ENCODE results near the gene RNF32.
"Not testable (repeated sequence)": the region's sequence is repeated elsewhere in the genome, so short reads cannot be mapped to it uniquely, and the experiment has no call there.

RNF32 gene

DNA sequence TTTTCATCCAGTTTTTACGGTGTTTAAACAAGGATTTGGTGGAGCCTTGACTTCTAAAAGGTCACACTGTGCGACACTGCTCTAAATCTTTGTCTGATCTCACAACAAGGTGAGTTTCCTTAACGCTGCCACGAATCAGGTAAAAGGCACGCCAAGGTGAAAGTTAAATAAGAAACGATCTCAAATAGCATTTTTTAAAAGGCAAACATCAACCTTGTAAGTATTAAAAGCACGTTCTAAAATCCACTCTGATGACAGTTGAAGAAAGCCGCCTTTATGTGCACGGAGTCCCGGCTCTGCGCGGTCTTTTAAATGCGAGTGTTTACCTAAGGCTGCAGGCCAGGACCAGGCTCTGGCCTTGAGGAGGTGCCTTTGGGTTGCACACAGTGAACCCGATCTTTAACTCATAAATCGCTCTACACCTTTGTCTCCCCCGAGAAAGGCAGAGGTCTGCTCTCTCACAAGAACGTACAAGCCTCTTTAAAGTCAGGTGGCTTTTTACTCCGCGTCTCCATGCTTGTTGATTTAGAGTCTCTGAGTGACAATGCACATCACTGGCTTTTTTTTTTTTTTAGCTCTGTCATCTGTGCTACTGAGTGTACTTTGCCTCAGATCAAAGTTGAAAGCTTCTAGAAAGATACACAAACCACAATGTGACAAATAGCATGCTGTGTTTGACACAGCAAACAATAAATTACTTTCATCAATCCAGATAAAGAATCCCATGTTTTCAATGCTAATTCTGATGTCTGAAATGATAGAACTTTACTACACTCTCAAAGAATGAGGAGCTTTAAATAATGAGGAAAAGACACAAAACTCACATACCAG is 25.9 kb upstream of the RNF32 start:
- no peak for DNase-seq

DNA sequence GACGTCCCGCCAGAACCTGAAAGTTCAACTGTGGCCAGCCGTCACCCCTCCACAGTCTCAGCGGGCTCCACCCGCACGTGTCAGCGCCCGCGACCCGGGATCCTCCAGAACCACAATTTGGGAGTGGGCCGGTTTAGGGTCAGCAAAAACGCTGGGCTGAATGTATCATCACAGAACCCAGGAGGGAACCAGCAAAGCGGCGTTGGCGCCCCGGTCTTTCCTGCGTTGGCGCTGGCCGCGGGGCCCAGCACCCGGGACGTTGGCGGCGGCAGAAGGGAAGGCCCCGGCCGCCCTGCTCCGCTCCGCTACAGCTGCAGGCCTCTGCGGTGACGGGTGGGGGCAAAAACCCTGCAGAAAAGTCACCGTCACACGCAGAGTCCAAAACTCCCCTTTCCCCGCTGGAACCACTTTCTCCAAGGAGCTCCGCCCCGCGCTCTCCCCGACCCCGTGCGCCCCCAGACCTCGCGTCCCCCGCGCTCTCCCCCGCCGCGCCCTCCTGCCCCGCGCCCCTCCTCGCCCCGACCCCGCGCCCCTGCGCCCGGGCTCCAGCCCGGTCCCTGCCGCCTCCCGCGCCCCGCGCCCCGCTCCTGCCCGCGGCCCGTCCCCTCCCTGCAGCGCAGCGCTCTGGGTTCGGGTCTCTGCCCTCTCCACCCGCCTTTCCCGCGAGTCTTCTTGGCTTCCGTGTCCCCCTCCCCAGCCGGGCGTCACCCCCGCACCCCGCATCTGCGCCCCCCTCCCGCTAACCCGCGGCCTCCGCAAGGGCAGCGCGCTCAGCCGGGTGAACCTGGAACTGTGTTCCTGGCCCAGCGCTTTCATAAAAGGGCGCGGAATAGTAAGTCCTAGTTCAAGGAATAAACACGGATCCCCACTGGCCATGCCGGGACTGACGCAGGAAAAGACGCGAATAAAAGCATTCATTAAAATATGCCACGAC is 24.0 kb upstream of the RNF32 start:
- no peak for DNase-seq

DNA sequence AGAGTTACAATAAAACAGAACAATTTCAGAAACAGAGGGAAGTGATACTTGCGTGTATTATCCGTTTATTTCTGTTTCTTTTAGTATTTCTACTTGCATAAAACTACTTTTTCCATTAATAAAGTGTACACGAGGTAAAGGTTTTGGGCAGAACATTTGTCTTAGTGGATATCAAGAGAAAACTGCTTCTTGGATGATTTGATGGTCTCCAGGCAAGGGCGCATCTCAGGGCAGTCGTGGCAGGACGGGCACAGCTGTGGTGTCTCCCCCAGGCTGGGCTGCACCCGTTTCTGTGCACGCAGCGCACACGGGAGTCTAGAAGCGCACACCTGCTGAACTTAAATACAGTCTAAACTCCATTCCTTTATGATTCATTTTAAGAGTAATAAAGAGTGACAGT is 23.4 kb upstream of the RNF32 start:
- DNase-seq, result no peak

DNA sequence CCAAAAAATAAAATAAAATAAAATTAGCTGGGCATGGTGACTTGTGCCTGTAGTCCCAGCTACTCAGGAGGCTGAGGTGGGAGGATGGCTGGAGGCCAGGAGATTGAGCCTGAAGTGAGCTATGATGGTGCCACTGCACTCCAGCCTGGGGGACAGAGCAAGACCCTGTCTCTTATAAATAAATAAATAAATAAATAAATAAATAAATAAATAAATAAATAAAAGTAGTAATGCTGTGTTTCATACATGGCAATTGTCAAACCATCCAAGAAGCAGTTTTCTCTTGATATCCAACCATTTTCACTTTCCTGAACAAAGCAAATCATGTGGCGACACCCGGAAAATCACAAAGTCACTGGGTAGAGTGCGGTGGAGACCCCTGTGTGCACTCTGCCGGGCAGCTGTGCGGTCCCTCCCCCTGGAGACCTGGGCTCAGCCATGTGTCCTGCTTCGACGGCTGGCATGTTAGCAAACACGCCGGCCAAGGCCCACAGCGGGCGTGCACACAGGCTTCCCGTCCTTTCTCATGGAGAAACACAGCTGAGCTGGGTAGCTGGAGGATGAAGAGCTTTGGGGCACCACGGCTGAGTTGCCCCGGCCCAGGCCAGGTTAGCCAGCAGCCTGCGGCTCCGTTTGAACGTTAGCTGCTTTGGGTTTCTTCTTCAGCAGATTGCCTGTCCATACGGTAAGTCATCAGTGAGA is 22.3 kb upstream of the RNF32 start:
- DNase-seq, result no peak

DNA sequence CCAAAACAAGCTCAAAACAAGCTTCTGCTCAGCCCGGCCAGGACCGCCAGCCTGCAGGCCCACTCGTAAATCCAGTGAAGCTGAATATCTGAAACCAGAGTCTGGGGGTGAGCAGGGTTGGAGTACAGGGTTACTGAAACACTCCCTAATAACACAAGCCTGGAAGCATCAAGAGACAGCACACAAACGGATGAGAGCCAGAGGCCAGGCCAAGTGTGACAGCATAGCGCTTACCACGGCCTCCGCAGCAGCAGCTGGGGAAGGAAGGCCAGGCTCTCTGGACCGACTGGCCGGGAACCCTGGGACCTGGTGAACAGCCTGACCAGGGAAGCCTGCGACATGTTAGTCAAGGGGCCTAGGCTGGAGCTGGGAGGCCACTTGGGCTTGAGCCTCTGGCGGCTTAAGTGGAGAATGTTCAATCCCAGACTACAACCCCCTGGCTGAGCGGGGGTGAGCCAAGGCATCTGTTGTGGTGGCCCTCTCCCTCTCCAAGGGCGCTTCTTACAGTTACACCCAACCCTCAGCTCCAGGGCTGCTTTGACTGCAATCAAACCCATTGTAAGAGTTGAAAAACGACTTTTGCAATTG is 21.7 kb upstream of the RNF32 start:
- no peak for DNase-seq

DNA sequence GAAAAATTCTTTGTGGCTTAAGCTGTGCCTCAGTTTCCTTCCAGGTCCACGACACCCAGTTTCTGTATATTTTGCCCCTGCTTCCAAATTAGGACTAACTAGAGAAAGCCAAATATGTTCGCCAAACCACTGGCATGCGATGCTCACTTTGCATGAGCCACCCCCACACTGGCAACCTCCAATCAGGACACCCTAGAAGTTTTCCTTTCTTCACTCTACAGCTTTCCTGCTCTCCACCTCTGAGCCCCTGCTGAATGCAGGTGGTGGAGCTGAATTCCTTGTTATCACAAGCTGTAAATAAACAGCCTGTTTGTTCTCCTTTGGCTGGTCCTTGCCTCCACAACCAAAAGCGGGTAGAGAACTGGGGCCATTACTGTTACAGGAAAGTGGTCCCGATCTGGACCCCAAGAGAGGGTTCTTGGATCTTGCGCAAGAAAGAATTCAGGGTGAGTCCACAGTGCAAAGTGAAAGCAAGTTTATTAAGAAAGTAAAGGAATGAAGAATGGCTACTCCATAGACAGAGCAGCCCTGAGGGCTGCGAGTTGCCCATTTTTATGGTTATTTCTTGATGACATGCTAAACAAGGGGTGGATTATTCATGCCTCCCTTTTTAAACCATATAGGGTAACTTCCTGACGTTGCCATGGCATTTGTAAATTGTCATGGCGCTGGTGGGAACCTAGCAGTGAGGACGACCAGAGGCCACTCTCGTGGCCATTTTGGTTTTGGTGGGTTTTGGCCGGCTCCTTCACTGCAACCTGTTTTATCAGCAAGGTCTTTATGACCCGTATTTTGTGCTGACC is 20.9 kb upstream of the RNF32 start:
- DNase-seq, result not testable (repeated sequence)

DNA sequence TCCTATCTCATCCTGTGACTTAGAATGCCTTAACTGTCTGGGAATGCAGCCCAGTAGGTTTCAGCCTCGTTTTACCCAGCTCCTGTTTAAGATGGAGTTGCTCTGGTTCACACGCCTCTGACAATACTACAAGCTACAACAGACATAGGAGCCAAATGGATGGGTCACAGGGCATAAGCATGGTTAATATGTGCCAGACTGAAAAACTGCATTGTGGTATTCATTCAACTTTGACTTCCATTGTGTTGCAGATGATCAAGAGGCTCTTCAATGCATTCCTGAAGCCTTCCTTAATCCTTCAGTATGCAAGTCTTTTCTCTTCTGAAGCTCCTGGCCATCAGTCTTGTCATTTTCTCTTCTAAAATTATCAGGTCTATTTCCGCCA is 20.3 kb upstream of the RNF32 start:
- no peak for DNase-seq

DNA sequence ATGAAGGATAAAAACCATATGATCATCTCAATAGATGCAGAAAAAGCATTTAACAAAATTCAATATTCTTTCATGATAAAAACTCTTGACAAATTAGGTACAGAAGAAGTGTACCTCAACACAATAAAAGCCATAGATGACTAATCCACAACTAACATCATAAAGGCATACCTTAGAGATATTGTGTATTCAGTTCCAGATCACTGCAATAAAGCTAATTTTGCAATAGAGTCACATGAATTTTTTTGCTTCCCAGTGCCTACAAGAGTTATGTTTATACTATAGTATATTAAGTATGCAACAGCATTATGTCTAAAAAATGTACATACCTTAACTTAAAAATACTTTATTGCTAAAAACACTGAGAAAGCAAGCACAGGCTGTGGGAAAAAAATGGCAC is 18.9 kb upstream of the RNF32 start:
- no peak for DNase-seq

DNA sequence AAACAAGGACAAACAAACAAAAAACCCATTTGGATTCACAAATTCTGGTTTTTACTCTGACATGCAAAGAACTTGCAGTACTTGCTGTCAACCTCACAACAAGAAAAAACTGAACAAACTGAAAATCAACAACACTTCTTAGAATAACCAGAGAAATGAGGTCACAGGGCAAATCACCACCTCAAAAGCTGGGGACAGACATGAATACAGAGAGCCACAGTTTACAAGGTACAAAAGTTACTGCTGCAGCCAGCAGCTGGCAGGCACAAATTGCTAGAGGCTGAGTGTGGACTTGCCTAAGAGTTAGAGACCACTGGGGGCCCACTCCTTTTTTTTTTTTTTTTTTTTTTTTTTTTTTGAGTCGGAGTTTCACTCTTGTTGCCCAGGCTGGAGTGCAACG is 15.0 kb upstream of the RNF32 start:
- DNase-seq, result no peak

DNA sequence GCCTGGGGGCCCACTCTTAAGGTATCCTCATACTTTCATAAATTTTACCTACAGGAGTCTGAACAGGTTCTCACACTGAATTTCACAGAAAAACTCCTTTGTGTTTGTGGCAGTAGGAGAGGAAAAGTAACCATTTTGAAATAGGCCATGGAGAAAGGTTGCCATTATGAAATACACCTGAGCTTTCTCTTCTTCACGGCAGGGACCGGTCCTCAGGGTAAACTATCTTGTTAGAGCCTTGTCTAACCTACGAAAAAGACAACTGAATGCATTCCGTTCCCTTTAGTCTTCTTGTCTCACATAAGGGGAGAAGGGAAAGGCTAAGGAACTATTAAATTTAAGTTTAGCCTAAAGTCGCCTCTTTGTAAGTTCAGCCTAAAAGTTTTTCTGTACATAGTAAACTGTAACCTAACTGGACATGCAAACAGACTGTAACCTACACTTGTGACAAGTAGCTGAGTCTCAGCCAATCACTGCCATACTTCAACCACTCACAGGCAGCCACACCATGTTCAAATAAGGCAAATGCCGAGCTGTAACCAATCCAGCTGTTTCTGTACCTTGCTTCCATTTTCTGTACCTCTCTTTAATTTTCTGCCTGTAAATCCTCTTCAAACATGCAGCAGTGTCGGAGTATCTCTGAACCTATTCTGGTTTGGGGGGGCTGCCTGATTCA is 14.2 kb upstream of the RNF32 start:
- no peak for DNase-seq

DNA sequence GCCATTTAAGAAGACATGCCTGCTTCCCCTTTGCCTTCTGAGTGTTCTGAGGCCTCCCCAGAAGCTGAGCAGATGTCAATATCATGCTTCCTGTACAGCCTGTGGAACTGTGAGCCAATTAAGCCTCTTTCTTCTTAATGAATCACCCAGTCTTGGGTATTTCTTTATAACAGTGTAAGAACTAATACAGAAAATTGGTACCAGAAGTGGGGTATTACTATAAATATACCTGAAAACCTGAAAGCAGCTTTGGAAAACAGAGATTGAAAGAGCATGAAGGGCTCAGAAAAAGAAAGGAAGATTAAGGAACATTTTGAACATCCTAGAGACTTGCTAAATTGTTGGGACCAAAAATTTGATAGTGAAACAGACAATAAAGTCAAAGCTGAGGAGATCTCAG is 12.0 kb upstream of the RNF32 start:
- DNase-seq, result no peak

DNA sequence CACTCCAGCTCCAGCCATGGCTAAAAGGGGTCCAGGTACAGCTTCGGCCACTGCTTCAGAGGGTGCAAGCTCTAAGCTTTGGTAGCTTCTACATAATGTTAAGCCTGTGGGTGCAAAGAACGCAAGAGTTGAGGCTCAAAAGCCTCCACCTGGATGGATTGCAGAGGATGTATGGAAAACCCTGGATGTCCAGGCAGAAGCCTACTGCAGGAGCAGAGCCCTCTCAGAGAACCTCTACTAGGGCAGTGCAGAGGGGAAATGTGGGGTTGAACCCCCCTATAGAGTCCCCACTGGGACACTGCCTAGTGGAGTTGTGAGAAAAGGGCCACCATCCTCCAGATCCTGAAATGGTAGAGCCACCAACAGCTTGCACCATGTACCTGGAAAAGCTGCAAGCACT is 10.7 kb upstream of the RNF32 start:
- no peak for DNase-seq

DNA sequence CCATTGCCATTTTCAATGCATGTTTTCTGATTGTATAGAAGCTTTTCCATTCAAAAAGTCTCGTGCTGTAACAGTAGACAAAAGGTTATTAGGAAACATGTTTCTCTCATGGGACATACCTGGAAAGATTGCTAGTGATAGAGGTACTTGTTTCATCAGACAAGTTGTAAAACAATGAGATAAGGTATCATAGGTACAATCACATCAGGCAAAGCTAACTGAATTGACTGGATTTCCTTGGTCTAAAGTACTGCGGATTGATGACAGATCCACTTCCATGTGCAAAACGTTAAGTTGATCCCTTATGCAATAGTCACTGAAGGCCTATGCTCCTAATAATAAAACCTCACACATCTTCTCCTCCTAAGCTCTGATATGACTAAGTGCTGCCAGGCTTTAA is 6.5 kb upstream of the RNF32 start:
- no peak for DNase-seq

DNA sequence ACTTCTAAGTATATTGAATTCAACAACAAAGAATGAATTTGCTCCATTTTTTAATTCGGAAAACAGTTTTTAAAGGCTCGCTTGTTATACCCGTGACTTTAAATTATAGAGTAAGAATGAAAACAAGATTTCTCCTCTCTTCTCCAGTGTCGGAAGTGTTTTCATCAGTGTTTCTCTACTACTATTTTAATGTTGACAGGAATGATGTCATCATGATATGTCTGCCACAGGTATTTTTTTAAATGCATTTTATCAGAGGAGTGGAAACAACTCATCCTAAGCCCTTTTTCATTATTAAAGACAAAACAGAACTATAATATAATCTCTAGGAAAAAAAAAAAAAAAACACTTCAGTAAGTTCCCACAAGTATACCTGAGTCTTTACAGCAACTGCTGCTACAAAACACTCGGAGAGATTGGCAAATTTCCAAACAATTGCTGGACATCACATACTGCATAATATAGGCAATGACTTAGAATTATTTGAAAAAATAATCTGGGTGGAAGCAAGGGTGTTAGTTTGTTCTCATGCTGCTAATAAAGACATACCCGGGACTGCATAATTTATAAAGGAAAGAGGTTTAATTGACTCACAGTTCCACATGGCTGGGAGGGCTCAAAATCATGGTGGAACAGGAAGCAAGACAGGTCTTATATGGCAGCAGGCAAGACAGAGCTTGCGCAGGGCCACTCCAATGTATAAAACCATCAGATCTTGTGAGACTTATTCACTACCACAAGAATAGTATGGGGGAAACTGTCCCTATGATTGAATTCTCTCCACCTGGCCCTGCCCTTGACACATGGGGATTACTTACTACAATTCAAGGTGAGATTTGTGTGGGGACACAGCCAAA is 4.8 kb upstream of the RNF32 start:
- no peak for DNase-seq

DNA sequence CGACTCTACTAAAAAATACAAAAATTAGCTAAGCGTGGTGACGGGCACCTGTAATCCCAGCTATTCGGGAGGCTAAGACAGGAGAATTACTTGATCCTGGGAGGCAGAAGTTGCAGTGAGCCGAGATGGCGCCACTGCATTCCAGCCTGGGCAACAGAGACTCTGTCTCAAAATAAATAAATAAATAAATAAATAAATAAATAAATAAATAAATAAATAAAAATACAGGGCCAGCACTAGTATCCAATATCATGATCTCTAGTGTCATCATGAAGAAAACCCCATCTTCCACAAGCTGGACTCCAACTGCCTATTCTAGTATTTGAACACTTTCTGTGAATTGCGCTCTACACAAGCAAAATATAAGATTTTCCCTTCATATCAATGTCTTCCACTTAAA is 3.5 kb upstream of the RNF32 start:
- DNase-seq, result not testable (repeated sequence)

DNA sequence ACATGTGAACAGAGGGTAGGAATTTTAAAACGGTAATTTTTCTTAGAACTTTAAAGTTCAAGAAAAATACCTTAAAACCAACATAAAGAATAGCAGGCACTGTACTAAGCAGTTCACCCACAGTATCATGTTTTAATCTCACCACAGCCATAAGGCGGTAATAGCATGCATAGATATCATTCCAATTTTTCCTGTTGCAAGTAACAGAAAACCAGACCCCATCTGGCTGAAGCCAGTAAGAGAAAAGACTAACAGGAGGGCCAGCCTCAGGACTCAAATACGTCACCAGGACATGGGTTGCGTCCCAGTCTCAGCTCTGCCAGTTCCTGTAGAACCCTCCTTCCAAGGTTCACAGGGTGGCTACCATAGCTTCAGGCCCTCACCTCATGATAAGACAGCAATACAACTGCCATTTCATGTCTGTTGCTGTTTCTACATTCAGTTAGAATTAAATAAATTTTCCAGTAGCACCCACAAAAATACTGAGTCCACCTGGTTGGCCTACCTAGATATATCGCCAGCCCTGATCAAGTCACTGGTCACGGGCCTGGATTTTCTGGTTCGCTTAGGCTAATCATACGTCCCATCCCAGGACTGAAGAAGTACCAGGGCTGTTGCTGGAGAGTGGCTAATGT is 2.0 kb upstream of the RNF32 start:
- DNase-seq, result no peak

DNA sequence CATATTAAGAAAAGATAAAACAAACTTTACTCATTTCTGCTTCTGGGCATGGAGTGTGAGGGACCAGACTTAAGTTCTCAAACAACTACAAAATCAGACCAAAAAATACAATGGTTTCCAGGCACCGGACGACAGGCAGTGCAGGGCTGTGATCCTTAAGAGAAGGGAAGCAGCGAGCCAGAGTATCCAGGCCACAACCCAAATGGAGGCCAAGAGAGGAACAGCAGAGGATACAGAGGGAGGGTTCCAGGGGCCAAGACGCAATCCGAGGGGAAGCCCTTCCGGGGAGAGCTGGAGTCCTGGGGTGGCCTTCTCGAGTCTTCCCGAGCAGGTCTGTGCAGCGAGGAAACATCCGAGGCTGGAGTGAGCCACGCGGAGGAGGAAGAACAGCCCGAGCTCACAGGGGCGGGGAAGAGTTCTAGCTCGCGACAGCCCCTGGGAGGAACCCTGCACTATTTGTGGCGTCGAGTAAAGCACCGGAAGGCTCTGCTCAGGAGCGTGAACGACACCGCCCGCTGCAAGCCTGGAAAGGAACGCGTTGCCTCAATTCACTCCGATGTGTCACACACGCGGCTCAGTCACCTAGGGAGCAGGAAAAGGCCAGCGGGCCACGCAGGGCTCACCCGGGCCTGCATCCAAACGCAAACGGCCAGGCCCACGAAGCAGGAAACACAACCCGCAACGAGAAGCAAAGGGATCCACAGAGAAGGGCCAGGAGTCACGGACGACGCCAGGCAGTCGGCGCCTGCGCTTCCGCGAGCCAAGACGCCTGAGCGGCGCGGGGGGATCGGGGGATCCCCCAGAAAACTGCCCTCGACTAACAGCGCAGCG is 933 bp upstream of the RNF32 start:
- no peak for DNase-seq

DNA sequence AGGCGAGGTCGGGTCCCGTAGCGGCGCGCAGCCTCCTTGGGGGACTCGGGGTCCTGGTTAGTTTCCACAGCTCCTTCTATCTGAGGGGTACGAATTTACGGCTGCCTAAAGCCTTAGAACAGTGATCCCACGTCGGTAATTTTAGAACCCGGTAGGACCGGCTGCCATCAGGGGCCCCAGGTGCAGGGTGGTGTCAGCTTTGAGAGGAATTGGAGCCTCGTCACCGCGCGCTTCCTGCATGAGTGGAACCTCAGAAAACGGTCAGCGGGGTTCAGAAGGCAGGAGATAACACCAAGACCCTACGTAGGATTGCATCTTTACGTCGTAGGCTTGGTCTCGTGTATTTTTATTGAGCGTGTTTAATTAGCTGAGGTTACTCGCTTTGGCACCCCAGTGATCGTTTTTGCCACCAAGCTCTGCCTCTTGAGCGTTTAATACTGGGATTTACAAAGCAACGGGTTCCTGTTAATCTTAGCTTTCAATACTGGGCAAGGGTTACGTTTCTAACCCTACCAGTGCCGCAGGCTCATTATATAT is 443 bp downstream of the RNF32 start:
- peak; percentile 67 for DNase-seq
